NB4 (cell line): ENCODE data around the gene MRPL44.

Experiments
- DNase-seq: peaks from one replicate; pipeline ENCODE4 v3.0.0; 2010; ENCODE audit warnings: low read depth
- H3K4me3 ChIP-seq: one replicate; pipeline ENCODE4 v1.5.1; 2011; ENCODE audit warnings: mild to moderate bottlenecking, low read depth, low read length, moderate library complexity
- CTCF ChIP-seq: IDR thresholded peaks from one replicate; pipeline ENCODE4 v1.5.1; 2012; ENCODE audit warnings: low read depth, low read length
- MAX ChIP-seq: IDR thresholded peaks from 2 replicates; pipeline ENCODE4 v1.6.1; 2011; ENCODE audit warnings: low read depth, low read length
- MYC ChIP-seq: IDR thresholded peaks from 2 replicates; pipeline ENCODE4 v1.6.1; 2011; ENCODE audit warnings: low read depth, low read length
- POLR2A ChIP-seq: IDR thresholded peaks from 2 replicates; pipeline ENCODE4 v1.6.1; 2011; ENCODE audit warnings: mild to moderate bottlenecking; ENCODE audit not compliant: insufficient read length; ENCODE audit errors: extremely low read depth

MRPL44 gene

GRCh38 chr2:223959688-223960087, 2.4 kb downstream of the MRPL44 start:
- TF ChIP-seq MAX (no peak), CTCF (no peak), MYC (no peak), POLR2A (no peak)
- no peak for DNase-seq
- peak overlapping the region; percentile 74 for H3K4me3 ChIP-seq

- H3K4me3 ChIP-seq = no peak overlapping the region
- TF ChIP-seq POLR2A (no peak), MYC (no peak), CTCF (no peak)
- DNase-seq = no peak
Measured at GRCh38 chr2:223967981-223968380, 10.7 kb downstream of the MRPL44 start.

GRCh38 chr2:223969315-223969714, 12.1 kb downstream of the MRPL44 start:
- no peak for TF ChIP-seq CTCF
- TF ChIP-seq POLR2A = no peak
- no peak for TF ChIP-seq MYC
- TF ChIP-seq MAX = no peak
- no peak for DNase-seq
- no peak overlapping the region for H3K4me3 ChIP-seq

GRCh38 chr2:223969856-223970255, 12.6 kb downstream of the MRPL44 start:
- TF ChIP-seq CTCF = no peak
- TF ChIP-seq MAX = no peak
- TF ChIP-seq MYC = no peak
- TF ChIP-seq POLR2A = no peak
- DNase-seq = no peak
- no peak overlapping the region for H3K4me3 ChIP-seq

GRCh38 chr2:223970343-223971128, 13.3 kb downstream of the MRPL44 start:
- H3K4me3 ChIP-seq = no peak overlapping the region
- TF ChIP-seq MYC = no peak
- TF ChIP-seq CTCF = peak; percentile 83
- DNase-seq = peak; percentile 74

- H3K4me3 ChIP-seq = no peak overlapping the region
- DNase-seq = no peak
- TF ChIP-seq MYC = no peak
- no peak for TF ChIP-seq MAX
Measured at GRCh38 chr2:223971731-223972130, 14.5 kb downstream of the MRPL44 start.
